ENCODE measurements around the gene TNFAIP8. TPM values are rescaled to one million over a fixed set of nuclear protein-coding genes. Genes with fewer than 3 reads are reported as not detected.

TNFAIP8 gene
- total and polyA plus RNA-seq, 2 experiments from 2014 or later, result 10.6 to 29.2 TPM

GRCh38 chr5:119386596-119387344 is 31.0 kb downstream of the TNFAIP8 start:
- H3K4me1 Mint-ChIP-seq, result peaks cover 29% of the 10 kb centered on the region
- no peak overlapping the region for H3K4me3 Mint-ChIP-seq
- H3K27me3 ChIP-seq (ENCODE audit: insufficient read depth), result no peaks in the 10 kb centered on the region
- H3K9me3 Mint-ChIP-seq, result no peaks in the 10 kb centered on the region
- H3F3A ChIP-seq (replicated peaks; ENCODE audit: low read depth), result no peaks in the 10 kb centered on the region
- no peaks in the 10 kb centered on the region for H3K36me3 ChIP-seq (ENCODE audit: insufficient read depth)
- H3K4me2 ChIP-seq, result no peak overlapping the region
- DNase-seq (ENCODE audit: low spot score), result no peak
- TF ChIP-seq STAT1 (IDR thresholded peaks at IDR 0.05; ENCODE audit: unreplicated experiment), result no peak
- no peak for TF ChIP-seq CTCF (conservative IDR thresholded peaks at IDR 0.05; ENCODE audit: low read depth in 2 of 2)
- TF ChIP-seq ETS1 (IDR thresholded peaks at IDR 0.05), result no peak
- no peak for TF ChIP-seq NANOG (IDR thresholded peaks at IDR 0.05; ENCODE audit: borderline replicate concordance)
- no peak for TF ChIP-seq CREB1 (CRISPR knock-in tag; IDR thresholded peaks at IDR 0.05; ENCODE audit: low read depth)
- no peak for TF ChIP-seq ZNF462 (CRISPR knock-in tag; IDR thresholded peaks at IDR 0.05)
- TF ChIP-seq ZNF331 (CRISPR knock-in tag; IDR thresholded peaks at IDR 0.05; ENCODE audit: low read depth), result no peak
- TF ChIP-seq ZNF114 (CRISPR knock-in tag; IDR thresholded peaks at IDR 0.05), result no peak
- no peak for TF ChIP-seq POLR2AphosphoS5 (IDR thresholded peaks at IDR 0.05; ENCODE audit: low read depth)
- H4K20me1 ChIP-seq (replicated peaks; ENCODE audit: insufficient read depth), result no peaks in the 10 kb centered on the region
- H2AFZ ChIP-seq, result no peak overlapping the region
- no peak overlapping the region for H3K27ac Mint-ChIP-seq
- H3K79me2 ChIP-seq (replicated peaks; ENCODE audit: insufficient read depth), result no peaks in the 10 kb centered on the region; the same call in 1 of the 2 replicates
- no peak overlapping the region for H3K4me3 ChIP-seq
- no peak for ATAC-seq
- H3K27me3 Mint-ChIP-seq (ENCODE audit: insufficient read depth, low read depth, poor library complexity), result peaks cover 2% of the 10 kb centered on the region
- H3K9me2 ChIP-seq (ENCODE audit: insufficient read depth), result no peaks in the 10 kb centered on the region; the same call in 1 of the 2 replicates
- peaks cover 20% of the 10 kb centered on the region for H3K4me1 ChIP-seq (ENCODE audit: insufficient read depth)
- H3K27ac ChIP-seq (ENCODE audit: low read depth), result no peak overlapping the region
- H3K36me3 Mint-ChIP-seq (ENCODE audit: low read depth), result no peaks in the 10 kb centered on the region

Measured in GM23338 (cell line).